ENCODE data around the gene KLHL26. TPM values are rescaled to one million over a fixed set of nuclear protein-coding genes. Genes with fewer than 3 reads are reported as not detected.

Gene KLHL26
- total RNA-seq, 1 donor from 2014 or later, result 12.0 TPM

- H3K4me1 Mint-ChIP-seq (ENCODE audit: low read depth, unreplicated experiment), result peaks cover 20% of the 10 kb centered on the region
- no peak overlapping the region for H3K4me3 Mint-ChIP-seq (ENCODE audit: unreplicated experiment)
- peaks cover 6% of the 10 kb centered on the region for H3K36me3 Mint-ChIP-seq (ENCODE audit: unreplicated experiment)
- TF ChIP-seq CTCF (IDR thresholded peaks at IDR 0.05; ENCODE audit: partially characterized antibody, unreplicated experiment), result no peak
- H3K27me3 Mint-ChIP-seq (ENCODE audit: unreplicated experiment), result peaks cover 13% of the 10 kb centered on the region
- H3K27ac Mint-ChIP-seq (ENCODE audit: unreplicated experiment), result no peak overlapping the region
- peaks cover 7% of the 10 kb centered on the region for H3K9me3 Mint-ChIP-seq (ENCODE audit: unreplicated experiment)
- no peak for DNase-seq
These were observed 24.3 kb downstream of the KLHL26 start for GRCh38 chr19:18660939-18661670.

DNA sequence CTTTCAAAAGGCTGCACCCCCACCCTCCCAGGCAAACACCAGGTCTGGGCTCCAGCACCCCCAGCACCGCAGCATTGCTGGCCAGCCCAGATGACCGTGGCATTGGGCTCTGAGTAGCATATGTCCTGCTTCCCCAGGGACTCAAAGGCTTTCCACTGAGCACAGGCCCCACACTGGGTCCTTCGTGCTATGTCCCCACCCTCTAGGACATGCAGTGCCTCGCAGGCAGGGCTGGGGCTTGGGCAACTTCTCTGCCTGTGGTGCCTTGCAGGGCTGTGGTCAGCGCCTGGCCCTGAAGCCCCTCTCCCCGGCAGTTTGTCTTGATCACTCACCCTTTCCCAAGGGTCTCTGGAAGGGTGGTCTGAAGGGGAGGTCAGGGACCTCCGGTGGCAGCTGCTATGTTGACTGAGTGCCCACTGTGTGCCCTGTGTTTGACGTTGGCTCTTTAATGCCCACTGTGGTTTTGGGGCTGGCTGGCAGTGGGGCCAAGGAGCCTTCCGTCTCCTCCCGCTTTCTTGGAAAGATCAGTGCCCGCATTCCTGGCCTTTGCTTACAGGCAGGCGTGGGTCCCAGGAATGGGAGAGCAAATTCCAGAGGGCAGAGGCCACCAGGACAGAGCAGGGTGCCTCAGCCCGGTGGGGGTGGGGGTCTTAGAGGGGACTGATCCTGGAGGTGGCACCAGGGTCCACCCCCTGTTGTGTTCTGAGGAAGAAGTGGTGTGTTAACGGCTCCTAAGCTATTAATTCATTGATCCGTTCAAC is 26.3 kb downstream of the KLHL26 start:
- H3K36me3 Mint-ChIP-seq (ENCODE audit: unreplicated experiment), result peaks cover 6% of the 10 kb centered on the region
- DNase-seq, result no peak
- H3K4me1 Mint-ChIP-seq (ENCODE audit: low read depth, unreplicated experiment), result peaks cover 12% of the 10 kb centered on the region
- H3K9me3 Mint-ChIP-seq (ENCODE audit: unreplicated experiment), result peaks cover 4% of the 10 kb centered on the region
- peaks cover 11% of the 10 kb centered on the region for H3K27me3 Mint-ChIP-seq (ENCODE audit: unreplicated experiment)
- no peak overlapping the region for H3K4me3 Mint-ChIP-seq (ENCODE audit: unreplicated experiment)
- TF ChIP-seq CTCF (IDR thresholded peaks at IDR 0.05; ENCODE audit: partially characterized antibody, unreplicated experiment), result no peak
- H3K27ac Mint-ChIP-seq (ENCODE audit: unreplicated experiment), result no peak overlapping the region

DNA sequence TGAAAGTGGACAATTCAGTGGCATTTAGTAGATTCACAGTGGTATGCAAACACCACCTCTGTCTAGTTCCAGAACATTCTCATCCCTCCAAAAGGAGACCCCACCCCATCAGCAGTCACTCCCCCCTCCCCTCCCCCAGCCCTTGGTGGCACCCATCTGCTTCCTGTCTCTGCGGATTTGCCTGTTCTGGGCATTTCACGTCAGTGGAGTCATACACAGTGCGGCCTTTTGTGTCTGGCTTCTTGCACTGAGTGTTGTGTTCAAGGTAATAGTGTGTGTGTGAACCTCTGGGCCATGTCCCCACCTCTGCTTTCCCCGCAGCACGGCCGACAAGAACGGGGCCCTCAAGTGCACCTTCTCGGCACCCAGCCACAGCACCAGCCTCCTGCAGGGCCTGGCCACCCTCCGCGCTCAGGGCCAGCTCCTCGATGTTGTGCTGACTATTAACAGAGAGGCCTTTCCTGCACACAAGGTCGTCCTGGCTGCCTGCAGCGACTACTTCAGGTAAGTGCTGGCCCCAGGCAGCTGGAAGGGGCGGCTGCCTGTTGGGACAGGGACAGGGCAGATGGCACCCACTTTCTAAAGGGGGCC is 27.2 kb downstream of the KLHL26 start:
- peaks cover 6% of the 10 kb centered on the region for H3K36me3 Mint-ChIP-seq (ENCODE audit: unreplicated experiment)
- no peak for DNase-seq
- H3K4me1 Mint-ChIP-seq (ENCODE audit: low read depth, unreplicated experiment), result peaks cover 6% of the 10 kb centered on the region
- peaks cover 6% of the 10 kb centered on the region for H3K27me3 Mint-ChIP-seq (ENCODE audit: unreplicated experiment)
- H3K4me3 Mint-ChIP-seq (ENCODE audit: unreplicated experiment), result peak overlapping the region; percentile 38
- H3K27ac Mint-ChIP-seq (ENCODE audit: unreplicated experiment), result no peak overlapping the region
- H3K9me3 Mint-ChIP-seq (ENCODE audit: unreplicated experiment), result peaks cover 2% of the 10 kb centered on the region
- TF ChIP-seq CTCF (IDR thresholded peaks at IDR 0.05; ENCODE audit: partially characterized antibody, unreplicated experiment), result no peak

GRCh38 chr19:18665771-18666202 is 29.0 kb downstream of the KLHL26 start:
- no peak for TF ChIP-seq CTCF (IDR thresholded peaks at IDR 0.05; ENCODE audit: partially characterized antibody, unreplicated experiment)
- Mint-ChIP-seq H3K4me1 (ENCODE audit: low read depth, unreplicated experiment) (peaks cover 10% of the 10 kb centered on the region), H3K27ac (ENCODE audit: unreplicated experiment) (no peak overlapping the region), H3K27me3 (ENCODE audit: unreplicated experiment) (peaks cover 6% of the 10 kb centered on the region), H3K36me3 (ENCODE audit: unreplicated experiment) (peaks cover 6% of the 10 kb centered on the region), H3K9me3 (ENCODE audit: unreplicated experiment) (peaks cover 2% of the 10 kb centered on the region), H3K4me3 (ENCODE audit: unreplicated experiment) (no peak overlapping the region)
- DNase-seq, result no peak
